HG03095 (cell line): ENCODE measurements around the gene RPL18A.
A peak's percentile ranks its signal among the peaks of the same experiment; 100 is the strongest.

Source experiments
- ATAC-seq: cut with Tn5 transposase; IDR thresholded peaks from one replicate; pipeline ENCODE4 v1.9.1; 2021; ENCODE audit warnings: moderate library complexity; ENCODE audit not compliant: unreplicated experiment

Gene RPL18A

GRCh38 chr19:17859533-17860330 lies at the start of gene RPL18A:
Gene RPL18A (plus strand): TSS chr19:17859910. CDS start chr19:17859957, 47 bp downstream.
- ATAC-seq: peak; percentile 86

DNA sequence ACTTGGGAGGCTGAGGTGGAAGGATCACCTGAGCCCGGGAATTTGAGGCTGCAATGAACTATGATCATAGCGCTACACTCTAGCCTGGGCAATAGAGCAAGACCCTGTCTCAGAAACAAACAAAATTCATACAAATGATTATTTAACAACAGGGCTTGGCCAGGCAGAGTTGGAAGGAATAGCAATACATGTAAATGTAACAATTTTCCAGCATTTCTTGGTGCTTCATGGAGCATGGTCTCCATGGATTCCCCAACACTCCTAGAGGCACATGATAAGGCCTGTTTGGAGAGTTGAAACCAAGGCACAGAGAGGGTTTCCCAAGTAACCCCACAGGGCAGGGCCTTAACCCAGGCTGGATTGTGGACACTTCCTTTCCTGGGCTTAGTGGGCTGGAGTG lies 48.6 kb upstream of the RPL18A start:
- no peak for ATAC-seq

DNA sequence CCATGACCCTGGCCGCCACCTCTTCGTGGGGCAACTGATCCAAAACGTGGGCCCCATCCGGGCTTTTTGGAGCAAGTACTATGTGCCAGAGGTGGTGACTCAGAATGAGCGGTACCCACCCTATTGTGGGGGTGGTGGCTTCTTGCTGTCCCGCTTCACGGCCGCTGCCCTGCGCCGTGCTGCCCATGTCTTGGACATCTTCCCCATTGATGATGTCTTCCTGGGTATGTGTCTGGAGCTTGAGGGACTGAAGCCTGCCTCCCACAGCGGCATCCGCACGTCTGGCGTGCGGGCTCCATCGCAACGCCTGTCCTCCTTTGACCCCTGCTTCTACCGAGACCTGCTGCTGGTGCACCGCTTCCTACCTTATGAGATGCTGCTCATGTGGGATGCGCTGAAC lies 48.0 kb upstream of the RPL18A start:
- ATAC-seq: no peak

DNA sequence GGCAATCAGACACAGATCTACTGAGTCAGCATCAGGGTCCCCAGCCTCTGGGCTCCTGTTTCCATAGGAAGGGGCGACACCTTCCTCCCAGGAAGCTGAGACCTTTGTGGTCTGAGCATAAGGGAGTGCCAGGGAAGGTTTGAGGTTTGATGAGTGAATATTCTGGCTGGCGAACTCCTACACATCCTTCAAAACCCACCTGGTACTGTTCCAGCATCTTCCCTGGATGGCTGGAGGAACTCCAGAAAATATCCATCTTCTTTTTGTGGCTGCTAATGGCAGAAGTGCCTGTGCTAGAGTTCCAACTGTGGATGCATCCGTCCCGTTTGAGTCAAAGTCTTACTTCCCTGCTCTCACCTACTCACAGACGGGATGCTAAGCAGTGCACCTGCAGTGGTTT lies 47.6 kb upstream of the RPL18A start:
- no peak for ATAC-seq

GRCh38 chr19:17817668-17818363 lies 41.9 kb upstream of the RPL18A start:
- no peak for ATAC-seq

DNA sequence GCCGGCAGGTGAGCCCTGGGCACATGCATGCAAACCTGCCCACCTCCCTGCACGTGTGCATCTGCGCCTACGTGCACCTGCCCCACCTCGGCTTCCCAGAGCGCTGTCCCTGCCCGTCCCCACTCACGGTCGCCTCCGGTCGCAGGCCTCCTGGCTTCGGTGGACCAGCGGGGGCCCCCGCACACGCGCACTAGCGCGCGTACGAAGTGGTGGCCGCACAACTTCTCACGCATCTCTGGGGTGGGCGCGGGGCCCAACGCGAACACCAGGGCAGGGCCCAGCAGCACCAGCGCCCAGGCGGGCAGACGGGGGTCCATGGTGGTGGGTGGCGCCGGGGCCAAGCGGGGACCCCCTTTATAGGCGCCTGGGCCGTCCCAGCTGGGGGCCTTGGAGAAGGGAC lies 38.5 kb upstream of the RPL18A start, which contains the start of gene INSL3:
INSL3 (minus strand) TSS at position 330 of the 400 bp plus-strand sequence; CDS start at position 317, 13 bp downstream.
- no peak for ATAC-seq

GRCh38 chr19:17824339-17824738 lies 35.4 kb upstream of the RPL18A start:
- no peak for ATAC-seq

DNA sequence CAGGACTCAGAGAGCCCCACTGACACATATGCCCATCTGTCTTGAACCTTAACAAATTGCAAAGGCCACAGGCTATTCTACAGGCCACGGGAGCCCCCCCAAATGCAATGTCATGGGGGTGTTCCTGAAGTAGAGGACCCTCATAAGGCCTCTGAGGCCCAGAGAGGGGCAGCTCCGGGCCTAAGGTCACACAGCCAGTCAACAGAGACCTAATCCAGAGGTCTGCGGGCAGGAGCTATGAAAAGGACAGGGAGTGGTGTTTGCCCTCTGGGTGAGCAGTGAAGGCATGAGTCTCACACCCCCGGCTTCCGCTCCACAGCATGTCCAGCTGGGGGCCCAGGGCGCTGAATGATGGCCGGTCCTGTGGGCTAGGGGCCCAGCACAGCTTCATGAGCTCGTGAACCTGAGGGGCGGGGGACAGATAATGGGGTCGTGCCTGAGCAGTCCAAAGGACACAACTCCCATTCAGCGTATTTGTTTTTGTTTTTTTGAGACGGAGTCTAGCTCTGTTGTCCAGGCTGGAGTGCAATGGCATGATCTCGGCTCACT lies 33.1 kb upstream of the RPL18A start:
- ATAC-seq: no peak

GRCh38 chr19:17829855-17830566 lies 29.7 kb upstream of the RPL18A start:
- no peak for ATAC-seq

- ATAC-seq: no peak
These were observed 28.9 kb upstream of the RPL18A start for GRCh38 chr19:17830567-17831418.

GRCh38 chr19:17831419-17831888 lies 28.3 kb upstream of the RPL18A start:
- no peak for ATAC-seq

- ATAC-seq: no peak
These were observed 27.1 kb upstream of the RPL18A start for GRCh38 chr19:17832443-17833208.

GRCh38 chr19:17834350-17835181 lies 25.1 kb upstream of the RPL18A start:
- no peak for ATAC-seq

DNA sequence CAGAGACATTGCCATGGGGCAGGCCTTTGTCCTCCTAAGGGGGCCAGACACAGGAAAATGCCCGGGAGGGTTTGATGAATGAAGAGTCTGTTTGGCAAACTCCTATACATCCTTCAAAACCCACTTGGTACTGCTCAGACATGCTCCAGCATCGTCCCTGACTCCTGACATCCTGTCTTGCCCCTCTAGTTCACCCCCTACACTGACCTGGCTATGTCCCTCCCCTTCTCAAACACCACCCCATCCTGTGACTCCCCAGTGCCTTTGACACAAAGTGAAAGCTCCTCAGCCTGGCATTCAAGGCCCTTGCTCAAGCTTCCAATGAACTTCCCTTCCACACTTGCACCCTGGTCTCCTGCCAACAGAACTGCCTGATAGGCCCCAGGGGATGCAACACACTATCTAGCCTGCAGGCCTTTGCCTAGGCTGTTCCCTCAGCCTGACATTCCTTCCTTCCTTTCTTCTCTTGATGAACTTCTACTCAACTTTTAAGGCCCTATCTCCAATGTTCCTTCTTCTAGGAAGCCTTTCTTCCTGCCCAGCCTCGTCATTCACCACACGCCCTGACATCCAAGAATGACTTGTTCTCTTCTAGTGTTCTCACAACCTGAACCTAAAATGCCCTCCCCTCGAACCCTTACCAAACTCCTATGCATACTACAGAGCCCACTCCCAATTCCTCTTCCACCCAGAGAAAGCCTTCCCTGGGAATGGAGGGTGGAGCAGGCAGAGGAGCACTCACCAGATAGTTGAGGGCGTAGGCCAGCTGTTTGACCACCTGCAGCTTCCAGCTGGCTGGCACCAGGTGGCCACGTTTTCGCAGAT lies 24.3 kb upstream of the RPL18A start:
- ATAC-seq: no peak

- ATAC-seq: no peak
These were observed 23.2 kb upstream of the RPL18A start for GRCh38 chr19:17836530-17836929.

DNA sequence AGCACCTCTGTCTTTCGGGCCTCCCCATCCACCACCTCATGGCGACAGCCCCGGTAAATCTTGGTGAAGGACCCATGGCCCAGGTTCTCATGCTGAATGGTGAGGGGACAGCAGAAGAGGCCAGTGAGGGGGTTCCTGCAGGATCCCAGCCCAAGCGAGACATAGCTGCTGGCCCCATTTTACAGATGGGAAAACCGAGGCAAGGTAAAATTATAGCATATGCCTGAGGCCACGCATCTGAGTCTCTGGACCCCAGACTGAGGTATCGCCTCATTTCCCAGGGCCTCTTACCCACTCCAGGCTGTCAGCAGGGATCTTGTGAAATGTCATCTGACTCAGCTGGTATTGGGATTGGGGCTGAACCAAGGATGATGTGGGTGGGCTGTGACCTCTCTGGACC lies 21.7 kb upstream of the RPL18A start:
- no peak for ATAC-seq

- ATAC-seq: no peak
These were observed 19.7 kb upstream of the RPL18A start for GRCh38 chr19:17840019-17840418.

- no peak for ATAC-seq
These were observed 18.3 kb upstream of the RPL18A start for GRCh38 chr19:17841371-17841809.
